H1 (cell line): ENCODE measurements around the gene TRIM41. TPM values are rescaled to one million over a fixed set of nuclear protein-coding genes. Genes with fewer than 3 reads are reported as not detected.

Experiments
- CTCF ChIA-PET: fragments of 300-600 bp; sonication (Branson Sonifier 250); formaldehyde crosslinking; loops from one replicate; lab custom pipeline; 2021; ENCODE audit not compliant: partially characterized antibody; lab: Charles Lee
- POLR2A ChIA-PET: fragments of 300-600 bp; sonication (Branson Sonifier 250); formaldehyde crosslinking; loops from one replicate; lab custom pipeline; 2021; ENCODE audit warnings: inconsistent platforms; ENCODE audit not compliant: partially characterized antibody; lab: Charles Lee
- DNase-seq, 2 experiments: peaks; one replicate each; pipeline versions ENCODE4 v3.0.0 to v3.0.0-alpha.2; 2010 to 2022; ENCODE audit warnings: low spot score in 2 of 2, low read depth in 1 of 2, mixed read lengths in 1 of 2
- FAIRE-seq: peaks from 2 replicates; lab custom pipeline; 2011; peaks lifted over from hg19 to GRCh38; lab: Jason Lieb, UNC
- H2AFZ ChIP-seq: 2 replicates; pipeline ENCODE4 v1.8.1; 2012; ENCODE audit warnings: low read length, inconsistent platforms
- H2AK5ac ChIP-seq: 2 replicates; pipeline ENCODE4 v1.6.1; 2013; ENCODE audit warnings: low read depth, low read length
- H2BK120ac ChIP-seq: replicated peaks from 2 replicates; pipeline ENCODE3; 2013; ENCODE audit warnings: low read depth, low read length, inconsistent platforms
- H2BK12ac ChIP-seq: 2 replicates; pipeline ENCODE4 v1.6.1; 2013; ENCODE audit warnings: low read depth, low read length
- H2BK15ac ChIP-seq: 2 replicates; pipeline ENCODE4 v1.6.1; 2013; ENCODE audit warnings: low read length
- H2BK20ac ChIP-seq: 2 replicates; pipeline ENCODE4 v1.6.1; 2013; ENCODE audit warnings: low read length
- H2BK5ac ChIP-seq: 2 replicates; pipeline ENCODE4 v1.6.1; 2013; ENCODE audit warnings: low read depth, low read length
- H3K14ac ChIP-seq: 2 replicates; pipeline ENCODE4 v1.6.1; 2013; ENCODE audit warnings: inconsistent platforms; ENCODE audit not compliant: insufficient read length
- H3K18ac ChIP-seq: 2 replicates; pipeline ENCODE4 v1.6.1; 2013; ENCODE audit warnings: low read length; ENCODE audit errors: extremely low read depth
- H3K23ac ChIP-seq: 2 replicates; pipeline ENCODE4 v1.6.1; 2013; ENCODE audit warnings: inconsistent platforms; ENCODE audit not compliant: insufficient read length
- H3K23me2 ChIP-seq: 2 replicates; pipeline ENCODE4 v1.6.1; 2013; ENCODE audit warnings: low read depth, low read length
- H3K27ac ChIP-seq: 2 replicates; pipeline ENCODE4 v1.6.1; 2011; ENCODE audit warnings: low read depth, low read length, inconsistent platforms
- H3K27me3 ChIP-seq, 4 experiments: replicated peaks in 1 of 4; 1 replicate in 1 of 4; 2 replicates in 3 of 4; pipeline versions ENCODE4 v1.6.1 to v1.8.1; 2011 to 2013; ENCODE audit warnings: low read length in 3 of 4, mild to moderate bottlenecking in 3 of 4, inconsistent platforms in 2 of 4, mixed read lengths in 2 of 4, moderate library complexity in 1 of 4; ENCODE audit not compliant: control insufficient read depth in 3 of 4, insufficient read depth in 3 of 4; ENCODE audit errors: extremely low read depth in 1 of 4
- H3K36me3 ChIP-seq, 4 experiments: 2 replicates each; pipeline versions ENCODE4 v1.6.1 to v1.8.1; 2011 to 2013; ENCODE audit warnings: mild to moderate bottlenecking in 4 of 4, low read length in 3 of 4, moderate library complexity in 2 of 4, control low read depth in 1 of 4, inconsistent platforms in 1 of 4; ENCODE audit not compliant: insufficient read depth in 4 of 4, control insufficient read depth in 2 of 4
- H3K4ac ChIP-seq: replicated peaks from 2 replicates; pipeline ENCODE3; 2013; ENCODE audit warnings: low read length, low read depth, mixed read lengths, inconsistent platforms; ENCODE audit not compliant: insufficient read length
- H3K4me1 ChIP-seq, 4 experiments: replicated peaks in 1 of 4; 1 replicate in 1 of 4; 2 replicates in 3 of 4; pipeline versions ENCODE4 v1.6.1 to v1.8.1; 2011 to 2013; ENCODE audit warnings: low read length in 3 of 4, inconsistent platforms in 2 of 4, mixed read lengths in 1 of 4; ENCODE audit not compliant: insufficient read depth in 4 of 4, control insufficient read depth in 3 of 4
- H3K4me2 ChIP-seq, 2 experiments: 2 replicates each; pipeline versions ENCODE4 v1.6.1 to v1.8.1; 2011 to 2013; ENCODE audit warnings: low read depth in 2 of 2, low read length in 2 of 2, control low read depth in 1 of 2, inconsistent platforms in 1 of 2, mild to moderate bottlenecking in 1 of 2; ENCODE audit not compliant: insufficient read depth in 1 of 2
- H3K4me3 ChIP-seq, 4 experiments: fragments of 200-600, 300-600 bp in 1 of 4; sonication (generic), shearing (Covaris generic), sonication (Bioruptor Twin) in 1 of 4; 2 replicates each; pipeline versions ENCODE4 v1.5.1 to v1.8.1; 2011 to 2016; ENCODE audit warnings: low read length in 4 of 4, low read depth in 3 of 4, control low read depth in 2 of 4, inconsistent platforms in 2 of 4, mild to moderate bottlenecking in 2 of 4, mixed read lengths in 1 of 4, moderate library complexity in 1 of 4; ENCODE audit not compliant: insufficient read depth in 2 of 4; ENCODE audit errors: extremely low read depth in 1 of 4
- H3K56ac ChIP-seq: replicated peaks from 2 replicates; pipeline ENCODE3; 2013; ENCODE audit warnings: low read depth, mild to moderate bottlenecking, mixed read lengths, low read length, inconsistent platforms; ENCODE audit not compliant: insufficient read length
- H3K79me1 ChIP-seq: 2 replicates; pipeline ENCODE4 v1.6.1; 2013; ENCODE audit warnings: low read depth, low read length, control low read depth
- H3K79me2 ChIP-seq, 2 experiments: 2 replicates each; pipeline versions ENCODE4 v1.6.1 to v1.8.1; 2012 to 2013; ENCODE audit warnings: low read length in 2 of 2, mild to moderate bottlenecking in 2 of 2, inconsistent platforms in 1 of 2; ENCODE audit not compliant: insufficient read depth in 2 of 2, control insufficient read depth in 1 of 2
- H3K9ac ChIP-seq, 4 experiments: replicated peaks in 1 of 4; 1 replicate in 1 of 4; 2 replicates in 3 of 4; pipeline versions ENCODE4 v1.6.1 to v1.8.1; 2011 to 2013; ENCODE audit warnings: low read depth in 3 of 4, low read length in 3 of 4, control low read depth in 2 of 4, mild to moderate bottlenecking in 2 of 4, moderate library complexity in 2 of 4, inconsistent platforms in 1 of 4; ENCODE audit errors: extremely low read depth in 1 of 4
- H3K9me3 ChIP-seq, 2 experiments: 2 replicates each; pipeline versions ENCODE4 v1.6.1 to v1.8.1; 2012 to 2013; ENCODE audit warnings: mild to moderate bottlenecking in 2 of 2, moderate library complexity in 2 of 2, control low read depth in 1 of 2, inconsistent platforms in 1 of 2, low read depth in 1 of 2, low read length in 1 of 2, mixed read lengths in 1 of 2; ENCODE audit not compliant: insufficient read depth in 2 of 2
- H4K20me1 ChIP-seq, 2 experiments: replicated peaks in 1 of 2; 2 replicates each; pipeline versions ENCODE3 to v1.8.1; 2011 to 2013; ENCODE audit warnings: inconsistent platforms in 2 of 2, low read length in 2 of 2, mild to moderate bottlenecking in 1 of 2; ENCODE audit not compliant: insufficient read depth in 2 of 2, control insufficient read depth in 1 of 2
- H4K5ac ChIP-seq: 2 replicates; pipeline ENCODE4 v1.6.1; 2013; ENCODE audit warnings: low read length, low read depth, mixed read lengths, inconsistent platforms; ENCODE audit not compliant: insufficient read length
- H4K8ac ChIP-seq: 2 replicates; pipeline ENCODE4 v1.8.0; 2013; ENCODE audit warnings: mild to moderate bottlenecking, moderate library complexity, low read length, inconsistent platforms; ENCODE audit not compliant: insufficient read depth; ENCODE audit errors: extremely low read depth
- H4K91ac ChIP-seq: replicated peaks from 2 replicates; pipeline ENCODE3; 2013; ENCODE audit warnings: low read length, mixed read lengths, inconsistent platforms; ENCODE audit not compliant: insufficient read length
- BRCA1 ChIP-seq: IDR thresholded peaks from 2 replicates; pipeline ENCODE4 v1.6.1; 2012; ENCODE audit warnings: low read depth, low read length, improper control_type of control experiment
- CBX8 ChIP-seq: fragments of 300-800, 300-1000 bp; sonication (generic); IDR thresholded peaks from 2 replicates; pipeline ENCODE4 v1.7.1; 2016; ENCODE audit warnings: low read depth, low read length, borderline replicate concordance
- CHD2 ChIP-seq: IDR thresholded peaks from 2 replicates; pipeline ENCODE4 v1.6.1; 2012; ENCODE audit warnings: low read length, improper control_type of control experiment
- CREB1 ChIP-seq: IDR thresholded peaks from 2 replicates; pipeline ENCODE4 v1.6.1; 2012; ENCODE audit warnings: inconsistent platforms
- MAFK ChIP-seq: IDR thresholded peaks from 2 replicates; pipeline ENCODE4 v1.6.1; 2012; ENCODE audit warnings: low read depth, mild to moderate bottlenecking, improper control_type of control experiment, low read length
- POLR2AphosphoS5 ChIP-seq: IDR thresholded peaks from 2 replicates; pipeline ENCODE4 v1.6.1; 2011; ENCODE audit warnings: low read depth, low read length
- SIN3A ChIP-seq, 2 experiments: IDR thresholded peaks in 1 of 2; conservative IDR thresholded peaks in 1 of 2; 2 replicates each; pipeline ENCODE4 v1.6.1; 2011 to 2012; ENCODE audit warnings: low read length in 2 of 2, improper control_type of control experiment in 1 of 2, low read depth in 1 of 2, mild to moderate bottlenecking in 1 of 2
- SIX5 ChIP-seq: IDR thresholded peaks from 2 replicates; pipeline ENCODE4 v1.6.1; 2011; ENCODE audit warnings: mild to moderate bottlenecking, low read depth, low read length
- SP1 ChIP-seq: IDR thresholded peaks from 2 replicates; pipeline ENCODE4 v1.6.1; 2011; ENCODE audit warnings: low read depth, low read length
- SP4 ChIP-seq: IDR thresholded peaks from 2 replicates; pipeline ENCODE4 v1.6.1; 2012; ENCODE audit warnings: low read length, inconsistent platforms
- SUZ12 ChIP-seq: fragments of 200-600 bp; sonication (generic); IDR thresholded peaks from 2 replicates; pipeline ENCODE4 v1.6.1; 2012; ENCODE audit warnings: mild to moderate bottlenecking, inconsistent platforms, low read length, moderate library complexity, mixed read lengths
- whole genome bisulfite sequencing, 2 experiments: shearing (Covaris generic) in 1 of 2; methylation state at CpG; one replicate each; pipeline versions ENCODE4 v1.1.6 to v1.1.7; 2013 to 2015; ENCODE audit warnings: low lambda C conversion rate in 2 of 2, mixed read lengths in 2 of 2, inconsistent platforms in 1 of 2, low coverage in 1 of 2, missing lambda C conversion rate in 1 of 2; ENCODE audit not compliant: insufficient replicate concordance in 2 of 2, insufficient coverage in 1 of 2, insufficient read length in 1 of 2; ENCODE audit errors: extremely low coverage in 1 of 2, missing lambda C conversion rate in 1 of 2; 5-methylcytosine and 5-hydroxymethylcytosine counted together
- polyA plus RNA-seq, 7 experiments: library from polyadenylated mRNA; depleted of rRNA in 3 of 7; stranded (reverse) in 5 of 7; unstranded in 2 of 7; fragments of >200 nt in 5 of 7; fragments of 200-250 nt in 2 of 7; gene quantifications; 1 replicate in 5 of 7; 2 replicates in 1 of 7; 4 replicates in 1 of 7; pipeline versions ENCODE4 v1.2.1 to v1.2.3, GENCODE V29; 2011 to 2013; ENCODE audit warnings: missing spikeins in 2 of 7, mixed read lengths in 2 of 7
- total RNA-seq: library from RNA; stranded (reverse); fragmentation: NEBNext Ultra II Directional; extraction: Animal tissue kit (Norgen Biotek cat#: 25700); gene quantifications from 2 replicates; pipeline ENCODE4 v1.2.1, GENCODE V29; 2021
- TF ChIP-seq, protein P1 (sequence below): IDR thresholded peaks from 2 replicates; pipeline ENCODE4 v1.6.1; 2012; ENCODE audit warnings: low read length, inconsistent platforms

The TRIM41 gene
- total and polyA plus RNA-seq, 2 of the 8 experiments (the other 6 are each of a cell fraction or from before 2014, with no cell fraction given): 12.9 to 21.6 TPM

DNA sequence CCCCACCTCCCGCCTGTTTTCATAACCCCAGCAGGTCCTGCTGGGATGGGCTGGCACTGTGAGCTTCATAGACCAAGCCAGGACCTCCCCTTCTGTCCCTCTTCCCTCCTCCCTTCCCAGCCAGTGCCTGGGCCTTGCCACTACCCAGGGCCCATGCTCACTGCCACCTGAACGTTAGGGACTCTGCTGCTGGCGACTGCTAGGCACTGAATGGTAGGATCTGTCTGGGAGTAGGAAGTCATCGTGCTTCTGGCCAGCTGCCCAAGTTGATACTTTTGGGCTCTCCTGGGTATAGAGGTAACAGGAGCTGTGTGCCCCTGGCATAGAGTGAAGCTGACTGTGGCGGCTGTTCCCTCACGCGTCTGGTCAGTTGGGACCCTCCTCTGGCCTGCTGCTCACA, 8.4 kb downstream of the TRIM41 start:
- CTCF ChIA-PET: no interaction called here
- FAIRE-seq (no peak), DNase-seq (no peak)
- H3K36me3 ChIP-seq: peaks cover 4 to 62% (median 18%) of the 10 kb centered on the region in 4 experiments; a peak in 6 of 8 replicates
- no peak overlapping the region for H2BK20ac ChIP-seq
- WGBS, 2 experiments: 86% methylated on average over 7 of the region's 7 CpGs; no CpG with 5 or more reads in 1 of the 2 experiments
- H3K4me3 ChIP-seq: no peak overlapping the region
- H3K4me1 ChIP-seq: no peaks in the 10 kb centered on the region
- no peaks in the 10 kb centered on the region for H3K23me2 ChIP-seq
- no peaks in the 10 kb centered on the region for H3K27me3 ChIP-seq
- no peak overlapping the region for H3K27ac ChIP-seq
- POLR2A ChIA-PET: interaction anchor here (1.5 to 32.8 kb wide), 4 partner anchors 18 to 50 kb away, joined by 4 to 1334 read pairs (median 44); partner anchors contain the start of genes RACK1, TRIM52 and TRIM7
- H3K79me2 ChIP-seq: peaks cover 0 to 2% of the 10 kb centered on the region in 2 experiments; a peak in 1 of 4 replicates
- H4K91ac ChIP-seq: no peak overlapping the region
- no peaks in the 10 kb centered on the region; the same call in 1 of the 2 replicates for H3K79me1 ChIP-seq
- no peak overlapping the region for H3K4ac ChIP-seq
- H3K4me2 ChIP-seq: no peak overlapping the region
- peaks cover 2 to 14% of the 10 kb centered on the region in 2 experiments for H4K20me1 ChIP-seq
- H4K8ac ChIP-seq: no peak overlapping the region
- H3K14ac ChIP-seq: no peak overlapping the region
- no peak overlapping the region for H2AFZ ChIP-seq
- no peaks in the 10 kb centered on the region for H3K9me3 ChIP-seq
- H2BK120ac ChIP-seq: no peak overlapping the region
- no peak overlapping the region for H2BK5ac ChIP-seq
- TF ChIP-seq SP4 (no peak), POLR2AphosphoS5 (no peak), BRCA1 (no peak), SP1 (no peak), SIX5 (no peak), SIN3A (conservative IDR thresholded peaks at IDR 0.05 in 1 of 2, IDR thresholded peaks at IDR 0.05 in 1 of 2; ENCODE audit: low read depth in 1 of 2, low read length in 2 of 2) (no peak), SUZ12 (no peak), MAFK (no peak), CHD2 (no peak), CREB1 (no peak), CBX8 (no peak)
- TF ChIP-seq, protein P1, sequence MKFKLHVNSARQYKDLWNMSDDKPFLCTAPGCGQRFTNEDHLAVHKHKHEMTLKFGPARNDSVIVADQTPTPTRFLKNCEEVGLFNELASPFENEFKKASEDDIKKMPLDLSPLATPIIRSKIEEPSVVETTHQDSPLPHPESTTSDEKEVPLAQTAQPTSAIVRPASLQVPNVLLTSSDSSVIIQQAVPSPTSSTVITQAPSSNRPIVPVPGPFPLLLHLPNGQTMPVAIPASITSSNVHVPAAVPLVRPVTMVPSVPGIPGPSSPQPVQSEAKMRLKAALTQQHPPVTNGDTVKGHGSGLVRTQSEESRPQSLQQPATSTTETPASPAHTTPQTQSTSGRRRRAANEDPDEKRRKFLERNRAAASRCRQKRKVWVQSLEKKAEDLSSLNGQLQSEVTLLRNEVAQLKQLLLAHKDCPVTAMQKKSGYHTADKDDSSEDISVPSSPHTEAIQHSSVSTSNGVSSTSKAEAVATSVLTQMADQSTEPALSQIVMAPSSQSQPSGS: no peak
- no peak overlapping the region for H3K18ac ChIP-seq
- H3K9ac ChIP-seq: no peak overlapping the region
- no peak overlapping the region for H2AK5ac ChIP-seq
- H2BK12ac ChIP-seq: no peak overlapping the region
- no peak overlapping the region for H3K56ac ChIP-seq
- H2BK15ac ChIP-seq: no peak overlapping the region
- no peak overlapping the region for H4K5ac ChIP-seq
- no peak overlapping the region for H3K23ac ChIP-seq
